Stimulated activated CD4-positive, alpha-beta T cell treated with anti-CD3 and anti-CD28 coated beads, TNF-alpha, amount 100 ng/mL, for 4 hours (primary cell): ENCODE data around the gene NR4A1.
"Not testable (repeated sequence)": the region's sequence is repeated elsewhere in the genome, so short reads cannot be mapped to it uniquely, and the experiment has no call there.

Experiments
- DNase-seq, 3 experiments: peaks; one replicate each; pipeline ENCODE4 v3.0.0-alpha.2; 2020; ENCODE audit warnings: low read depth in 3 of 3

The NR4A1 gene

DNA sequence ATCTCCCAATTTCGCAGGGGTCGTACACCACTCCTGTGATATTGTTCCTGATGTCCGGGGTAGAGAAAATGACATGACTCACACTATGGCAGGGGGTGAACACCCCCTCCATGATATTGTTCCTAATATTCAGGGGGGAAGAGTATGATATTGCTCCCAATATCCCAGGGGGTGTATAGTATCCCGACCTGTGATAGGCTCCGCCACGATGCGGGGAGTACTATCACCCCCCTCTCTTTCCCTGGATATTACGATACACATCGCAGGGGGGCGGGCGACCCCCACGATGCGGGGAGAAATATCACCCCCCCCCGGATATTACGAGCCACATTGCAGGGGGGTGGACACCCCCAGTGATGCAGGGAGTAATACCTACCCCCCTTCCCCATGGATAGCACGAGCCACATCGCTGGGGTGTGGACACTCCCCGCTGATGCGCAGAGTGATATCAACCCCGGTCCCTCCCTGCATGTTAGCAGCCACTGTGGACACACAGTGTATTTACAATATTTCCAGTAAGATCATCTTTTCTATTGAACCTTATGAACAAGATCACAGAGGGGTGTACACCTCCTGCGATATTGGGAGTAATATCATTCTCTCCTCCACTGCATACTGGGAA lies 45.9 kb downstream of the NR4A1 start:
- DNase-seq, result no peak

- DNase-seq, result not testable (repeated sequence)
Observed at GRCh38 chr12:52104431-52105089, 53.3 kb downstream of the NR4A1 start.
